Osteoblast (primary cell): ENCODE data around the gene GARIN6. TPM values are rescaled to one million over a fixed set of nuclear protein-coding genes. Genes with fewer than 3 reads are reported as not detected.

ENCODE experiments used
- DNase-seq: peaks from one replicate; pipeline ENCODE4 v3.0.0; 2011; ENCODE audit warnings: low spot score, mixed read lengths; ENCODE audit not compliant: insufficient read length; ENCODE audit errors: missing footprints
- H2AFZ ChIP-seq: 2 replicates; pipeline ENCODE4 v1.6.0; 2011; ENCODE audit warnings: mild to moderate bottlenecking, low read length
- H3K27ac ChIP-seq: 2 replicates; pipeline ENCODE4 v1.5.1; 2011; ENCODE audit warnings: mild to moderate bottlenecking, low read depth, low read length, moderate library complexity
- H3K27me3 ChIP-seq: 2 replicates; pipeline ENCODE4 v1.6.0; 2012; ENCODE audit warnings: mild to moderate bottlenecking, control low read depth, inconsistent platforms, low read length, moderate library complexity; ENCODE audit not compliant: insufficient read depth
- H3K36me3 ChIP-seq: 2 replicates; pipeline ENCODE4 v1.5.1; 2011; ENCODE audit warnings: mild to moderate bottlenecking, low read length, control low read depth, moderate library complexity; ENCODE audit not compliant: insufficient read depth
- H3K4me1 ChIP-seq: 2 replicates; pipeline ENCODE4 v1.5.1; 2011; ENCODE audit warnings: mild to moderate bottlenecking, low read length, control low read depth, moderate library complexity; ENCODE audit not compliant: insufficient read depth
- H3K4me2 ChIP-seq: 2 replicates; pipeline ENCODE4 v1.6.0; 2011; ENCODE audit warnings: mild to moderate bottlenecking, low read length; ENCODE audit not compliant: insufficient read depth
- H3K4me3 ChIP-seq: fragments of 200-600 bp; sonication (generic); 3 replicates; pipeline ENCODE4 v1.5.1; 2012; ENCODE audit warnings: mild to moderate bottlenecking, low read length, inconsistent platforms; ENCODE audit not compliant: insufficient read depth
- H3K79me2 ChIP-seq: 2 replicates; pipeline ENCODE4 v1.6.0; 2012; ENCODE audit warnings: mild to moderate bottlenecking, low read length, control low read depth, inconsistent platforms; ENCODE audit not compliant: insufficient read depth
- H3K9me3 ChIP-seq: 2 replicates; pipeline ENCODE4 v1.5.1; 2011; ENCODE audit warnings: low read depth, low read length, control low read depth
- H4K20me1 ChIP-seq: 2 replicates; pipeline ENCODE4 v1.6.0; 2012; ENCODE audit warnings: mild to moderate bottlenecking, low read length, control low read depth; ENCODE audit not compliant: insufficient read depth
- total RNA-seq: library from RNA; depleted of rRNA; stranded (reverse); fragments of >200 nt; gene quantifications from 2 replicates; pipeline ENCODE4 v1.2.3, GENCODE V29; 2012
- TF ChIP-seq, protein P1 (sequence below): IDR thresholded peaks from 2 replicates; pipeline ENCODE4 v1.5.1; 2011; ENCODE audit warnings: mild to moderate bottlenecking, low read depth, low read length, moderate library complexity; ENCODE audit errors: extremely low read depth

Gene GARIN6
- total RNA-seq: not detected in 2 replicates

DNA sequence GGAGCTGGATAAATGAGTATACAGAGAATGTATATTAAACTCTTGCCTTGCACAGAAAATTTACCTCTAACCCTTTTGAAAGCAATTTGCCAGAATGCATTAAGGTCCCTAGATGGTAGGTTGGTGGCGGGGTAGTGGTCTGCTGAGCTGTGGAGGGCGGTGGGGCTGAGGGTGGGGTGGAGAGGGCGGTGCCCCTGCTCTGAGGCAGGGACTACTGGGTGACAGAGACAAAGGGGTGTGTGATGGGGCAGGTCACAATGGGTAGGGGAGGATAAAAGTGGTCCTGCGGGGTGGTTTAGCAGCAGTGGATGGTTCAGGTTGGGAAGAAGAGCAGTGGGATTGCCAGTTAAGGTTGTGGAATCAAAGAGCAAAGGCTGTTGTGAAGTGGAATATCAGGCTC lies at the start of gene GARIN6:
GARIN6 (plus strand) TSS at position 301 of the 400 bp plus-strand sequence. CDS start 422 bp downstream, outside the sequence.
- DNase-seq: no peak
- Histone ChIP-seq H4K20me1 (no peaks in the 10 kb centered on the region), H3K27ac (no peak within 1 kb of the TSS), H3K4me2 (no peak within 1 kb of the TSS), H3K9me3 (peaks cover 3% of the 10 kb centered on the region), H2AFZ (no peak within 1 kb of the TSS), H3K4me1 (no peaks in the 10 kb centered on the region), H3K36me3 (no peaks in the 10 kb centered on the region), H3K27me3 (no peaks in the 10 kb centered on the region), H3K79me2 (no peaks in the 10 kb centered on the region), H3K4me3 (no peak within 1 kb of the TSS)
- TF ChIP-seq, protein P1, sequence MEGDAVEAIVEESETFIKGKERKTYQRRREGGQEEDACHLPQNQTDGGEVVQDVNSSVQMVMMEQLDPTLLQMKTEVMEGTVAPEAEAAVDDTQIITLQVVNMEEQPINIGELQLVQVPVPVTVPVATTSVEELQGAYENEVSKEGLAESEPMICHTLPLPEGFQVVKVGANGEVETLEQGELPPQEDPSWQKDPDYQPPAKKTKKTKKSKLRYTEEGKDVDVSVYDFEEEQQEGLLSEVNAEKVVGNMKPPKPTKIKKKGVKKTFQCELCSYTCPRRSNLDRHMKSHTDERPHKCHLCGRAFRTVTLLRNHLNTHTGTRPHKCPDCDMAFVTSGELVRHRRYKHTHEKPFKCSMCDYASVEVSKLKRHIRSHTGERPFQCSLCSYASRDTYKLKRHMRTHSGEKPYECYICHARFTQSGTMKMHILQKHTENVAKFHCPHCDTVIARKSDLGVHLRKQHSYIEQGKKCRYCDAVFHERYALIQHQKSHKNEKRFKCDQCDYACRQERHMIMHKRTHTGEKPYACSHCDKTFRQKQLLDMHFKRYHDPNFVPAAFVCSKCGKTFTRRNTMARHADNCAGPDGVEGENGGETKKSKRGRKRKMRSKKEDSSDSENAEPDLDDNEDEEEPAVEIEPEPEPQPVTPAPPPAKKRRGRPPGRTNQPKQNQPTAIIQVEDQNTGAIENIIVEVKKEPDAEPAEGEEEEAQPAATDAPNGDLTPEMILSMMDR: no peak

GRCh38 chr12:99598785-99599184 lies 48.8 kb upstream of the GARIN6 start:
- Histone ChIP-seq H3K4me3 (no peak overlapping the region), H3K27me3 (no peaks in the 10 kb centered on the region), H3K4me2 (no peak overlapping the region), H4K20me1 (no peaks in the 10 kb centered on the region), H2AFZ (no peak overlapping the region), H3K9me3 (no peaks in the 10 kb centered on the region), H3K27ac (no peak overlapping the region), H3K4me1 (no peaks in the 10 kb centered on the region), H3K79me2 (no peaks in the 10 kb centered on the region), H3K36me3 (no peaks in the 10 kb centered on the region)
- DNase-seq: no peak
- TF ChIP-seq, protein P1: no peak

GRCh38 chr12:99600388-99600787 lies 47.2 kb upstream of the GARIN6 start:
- Histone ChIP-seq H3K4me2 (no peak overlapping the region), H3K27ac (no peak overlapping the region), H3K9me3 (no peaks in the 10 kb centered on the region), H4K20me1 (no peaks in the 10 kb centered on the region), H3K4me1 (no peaks in the 10 kb centered on the region), H3K4me3 (no peak overlapping the region), H3K27me3 (no peaks in the 10 kb centered on the region), H2AFZ (no peak overlapping the region), H3K79me2 (no peaks in the 10 kb centered on the region), H3K36me3 (no peaks in the 10 kb centered on the region)
- no peak for DNase-seq
- TF ChIP-seq, protein P1: no peak

DNA sequence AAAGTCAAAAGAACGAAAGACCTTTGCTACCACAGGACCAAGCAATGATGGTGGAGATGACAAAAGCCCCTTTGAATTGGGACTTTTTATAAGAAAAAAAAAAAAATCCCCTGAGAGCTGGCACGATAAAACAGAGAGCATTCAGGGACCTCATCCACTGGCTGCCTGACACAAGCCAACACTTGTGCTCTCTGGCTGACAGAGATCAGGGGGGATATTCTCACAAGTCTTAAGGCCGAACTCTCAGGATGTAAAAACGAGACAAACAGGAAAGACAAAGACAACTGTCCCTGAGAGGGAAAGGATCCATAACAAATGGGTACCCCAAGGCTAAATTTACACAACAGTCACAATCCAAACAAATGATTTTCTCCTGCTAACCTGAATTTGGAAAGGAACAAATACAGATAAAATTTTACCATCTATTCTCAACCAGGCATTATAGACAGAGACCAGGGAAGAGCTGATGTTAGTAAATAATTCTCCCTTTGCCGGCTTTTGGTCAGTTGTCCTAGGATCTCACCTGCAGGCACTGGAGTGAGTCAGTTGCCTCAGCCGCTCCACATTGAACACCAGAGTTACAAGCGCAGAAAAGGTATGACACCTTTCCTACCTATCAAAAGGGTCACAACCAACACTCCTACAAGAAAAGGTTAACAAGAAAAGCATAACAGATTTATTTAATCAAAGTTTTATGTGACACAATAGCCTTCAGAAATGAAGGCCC lies 37.9 kb upstream of the GARIN6 start:
- no peaks in the 10 kb centered on the region for H3K79me2 ChIP-seq
- no peak for DNase-seq
- TF ChIP-seq, protein P1: no peak

More for the DNA sequence above, 37.9 kb upstream of the GARIN6 start:
- no peak overlapping the region for H3K27ac ChIP-seq
- H3K27me3 ChIP-seq: no peaks in the 10 kb centered on the region
- H4K20me1 ChIP-seq: no peaks in the 10 kb centered on the region
- H3K4me2 ChIP-seq: no peak overlapping the region
- H3K4me1 ChIP-seq: no peaks in the 10 kb centered on the region
- no peak overlapping the region for H3K4me3 ChIP-seq
- peaks cover 3% of the 10 kb centered on the region for H3K9me3 ChIP-seq
- H3K36me3 ChIP-seq: no peaks in the 10 kb centered on the region
- no peak overlapping the region for H2AFZ ChIP-seq
